PC-3 (cell line): ENCODE results near the gene CELF6. TPM values are rescaled to one million over a fixed set of nuclear protein-coding genes. Genes with fewer than 3 reads are reported as not detected.

Source experiments
- total RNA-seq: library from RNA; depleted of rRNA; stranded (reverse); fragments of >200 nt; gene quantifications from 2 replicates; pipeline ENCODE4 v1.2.3, GENCODE V29; 2014; rRNA removed

Gene CELF6
- total RNA-seq, 1 experiment from 2014 or later: not detected

Other genes with a start within 250 kb of the CELF6 start
- 14.3 and 18.3 TPM in 2 replicates for gene MYO9A, start 202.0 kb downstream of the CELF6 start, total RNA-seq
- 1.2 and 4.2 TPM in 2 replicates for gene SENP8, start 201.8 kb downstream of the CELF6 start, total RNA-seq
- gene GRAMD2A, start 122.4 kb downstream of the CELF6 start, total RNA-seq: 0.07 TPM in 1 of 2 replicates, not detected in the other
- gene PKM, start 89.0 kb downstream of the CELF6 start, total RNA-seq: 1,963 and 2,296 TPM in 2 replicates
- gene PARP6, start 47.6 kb downstream of the CELF6 start, total RNA-seq: not detected in 2 replicates
- 0.29 TPM in 1 of 2 replicates, not detected in the other for gene HEXA, start 55.9 kb upstream of the CELF6 start, total RNA-seq
- gene TMEM202, start 78.1 kb upstream of the CELF6 start, total RNA-seq: not detected in 2 replicates
- 63.0 and 75.0 TPM in 2 replicates for gene ARIH1, start 154.2 kb upstream of the CELF6 start, total RNA-seq